Adipose tissue (tissue), 3 donors: ENCODE measurements around the gene ZMAT5. TPM values are rescaled to one million over a fixed set of nuclear protein-coding genes. Genes with fewer than 3 reads are reported as not detected.

ENCODE experiments used
- H3K27ac ChIP-seq: one replicate; pipeline ENCODE4 v1.5.1; 2013; ENCODE audit warnings: low read depth, low read length
- WGBS, 3 donors: extraction: QIAGEN DNeasy Blood & Tissue Kit; methylation state at CpG; one replicate each; pipeline ENCODE4 v1.1.7; 2013; 5-methylcytosine and 5-hydroxymethylcytosine counted together
- polyA plus RNA-seq, 3 donors: library from polyadenylated mRNA; stranded (reverse); fragments of 200-250 nt; gene quantifications; one replicate each; pipeline ENCODE4 v1.2.3, GENCODE V29; 2013
- donor health status: healthy with polysubstance abuse.
- donor health status: Bipolar disorder and iron deficiency.
- donor health status: healthy.

Gene ZMAT5
- polyA plus RNA-seq, 3 donors: 15.2 to 22.6 (median 16.4) TPM

DNA sequence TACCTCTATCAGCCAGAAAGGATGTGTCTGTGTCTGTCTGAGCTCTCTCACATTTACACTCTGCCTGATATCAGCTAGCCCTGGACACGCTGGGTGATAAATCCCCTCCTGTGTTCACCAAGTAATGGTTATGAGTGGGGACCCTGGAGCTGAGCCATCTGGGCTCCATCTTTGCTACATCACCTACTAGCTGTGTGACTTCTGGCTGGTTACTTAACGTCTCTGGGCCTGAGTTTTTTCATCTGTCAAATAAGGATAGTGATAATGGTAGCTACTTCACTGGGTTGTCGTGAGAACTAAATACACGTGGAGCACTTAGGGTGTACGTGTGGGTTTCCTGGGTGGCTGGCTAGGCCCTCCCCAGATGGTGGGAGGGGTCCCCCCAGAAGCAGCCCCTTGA lies 23.3 kb upstream of the ZMAT5 start:
- 88 to 92% (median 89%) methylated on average over 5 of the region's 5 CpGs for WGBS, 3 donors
- H3K27ac ChIP-seq: no peak overlapping the region

DNA sequence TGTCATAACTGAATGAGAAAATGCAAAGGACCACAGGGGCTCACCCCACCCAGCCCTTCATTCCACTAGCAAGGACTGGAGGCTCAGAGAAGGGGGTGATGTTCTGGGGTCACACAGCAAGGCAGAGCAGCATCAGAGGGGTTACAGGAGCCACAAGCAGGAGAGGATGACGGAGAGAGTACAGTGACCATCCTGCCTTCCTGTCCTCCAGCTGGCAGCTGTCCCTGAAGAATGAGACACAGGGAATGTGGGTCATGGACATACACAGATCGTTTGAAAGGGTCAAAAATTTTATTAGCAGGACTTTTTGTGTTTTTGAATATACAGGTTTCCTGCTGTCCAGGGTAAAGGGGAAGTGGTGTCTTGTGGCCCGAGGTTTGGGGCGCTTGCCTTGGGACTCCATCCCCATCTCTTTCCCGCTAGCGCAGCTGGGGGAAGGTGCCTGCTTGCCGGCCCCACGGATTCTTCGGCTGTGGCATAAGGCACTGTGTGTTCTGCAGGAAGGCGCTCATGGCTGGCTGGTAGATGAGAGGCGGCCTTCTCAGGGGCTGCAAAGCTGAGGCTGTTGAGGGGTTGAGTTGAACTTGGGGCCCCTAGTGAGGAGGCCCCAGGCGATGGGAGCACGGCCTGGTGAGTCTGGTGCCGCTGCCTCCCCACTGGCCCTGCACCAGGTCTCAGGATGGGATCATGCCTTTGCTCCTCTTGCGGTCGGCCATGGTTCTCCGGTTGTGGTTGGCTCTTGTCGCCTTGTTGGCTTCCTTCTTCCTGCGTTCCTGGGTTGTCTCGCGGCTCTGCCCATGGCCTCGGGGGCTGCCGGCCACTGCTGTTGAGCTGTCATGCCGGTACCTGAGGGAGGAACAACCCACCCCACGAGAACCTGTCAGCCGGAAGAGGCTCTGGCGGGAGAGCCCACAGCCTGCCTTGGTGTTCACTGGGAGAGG lies 21.8 kb upstream of the ZMAT5 start:
- WGBS, 3 donors: 84 to 91% (median 85%) methylated on average over 26 to 27 of the region's 27 CpGs
- H3K27ac ChIP-seq: no peak overlapping the region

DNA sequence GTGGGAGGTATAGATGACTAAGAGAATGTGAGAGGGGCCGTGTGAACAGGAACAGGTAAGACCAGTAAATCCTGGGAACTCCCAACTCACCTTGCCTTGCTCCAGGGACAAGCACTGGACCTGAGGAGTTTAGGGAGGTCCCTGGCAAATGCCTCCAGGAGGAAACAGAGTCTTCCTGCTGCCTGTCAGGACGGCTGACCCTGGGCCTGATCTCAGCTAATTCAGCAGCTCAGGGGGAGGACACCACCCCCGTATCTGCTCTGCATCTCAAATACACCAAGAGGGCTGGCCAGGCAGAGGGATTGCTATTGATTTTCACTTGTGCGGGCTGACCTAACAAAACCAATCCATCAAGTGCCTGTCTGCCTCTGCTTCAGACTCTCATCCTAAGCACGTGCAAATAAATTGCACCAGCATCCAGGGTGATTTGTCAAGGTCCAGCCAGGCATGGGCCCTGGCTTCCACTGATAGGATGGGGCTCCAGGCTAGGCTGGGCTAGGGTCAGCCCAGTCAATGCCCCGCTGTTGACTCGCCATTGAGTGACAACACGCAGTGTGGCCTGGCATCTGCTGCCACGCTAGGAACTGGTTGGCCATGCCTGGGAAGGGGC lies 20.7 kb upstream of the ZMAT5 start:
- 44 to 76% (median 75%) methylated on average over 9 of the region's 9 CpGs for WGBS, 3 donors
- H3K27ac ChIP-seq: no peak overlapping the region

DNA sequence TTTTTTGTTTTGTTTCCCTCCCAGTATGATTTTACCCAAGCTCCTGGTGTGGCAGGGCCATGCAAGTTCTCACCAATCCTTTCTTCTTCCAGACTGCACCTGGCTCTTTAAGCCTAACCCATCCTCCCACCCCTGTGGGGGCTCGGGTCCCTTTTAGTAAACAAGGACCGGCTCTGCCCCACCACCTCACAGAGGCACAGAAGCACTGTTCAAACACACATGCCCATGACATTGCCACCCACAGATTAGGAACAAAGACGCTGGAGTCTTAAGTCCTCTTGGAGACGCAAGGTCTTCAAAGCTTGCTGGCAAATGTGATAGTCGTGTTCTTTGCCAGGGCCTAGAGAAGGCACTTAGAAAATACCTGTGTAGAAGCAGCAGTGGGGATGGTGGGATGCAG lies 19.2 kb upstream of the ZMAT5 start:
- whole genome bisulfite sequencing, 3 donors: 19 to 81% (median 63%) methylated on average over 5 of the region's 5 CpGs
- H3K27ac ChIP-seq: no peak overlapping the region

DNA sequence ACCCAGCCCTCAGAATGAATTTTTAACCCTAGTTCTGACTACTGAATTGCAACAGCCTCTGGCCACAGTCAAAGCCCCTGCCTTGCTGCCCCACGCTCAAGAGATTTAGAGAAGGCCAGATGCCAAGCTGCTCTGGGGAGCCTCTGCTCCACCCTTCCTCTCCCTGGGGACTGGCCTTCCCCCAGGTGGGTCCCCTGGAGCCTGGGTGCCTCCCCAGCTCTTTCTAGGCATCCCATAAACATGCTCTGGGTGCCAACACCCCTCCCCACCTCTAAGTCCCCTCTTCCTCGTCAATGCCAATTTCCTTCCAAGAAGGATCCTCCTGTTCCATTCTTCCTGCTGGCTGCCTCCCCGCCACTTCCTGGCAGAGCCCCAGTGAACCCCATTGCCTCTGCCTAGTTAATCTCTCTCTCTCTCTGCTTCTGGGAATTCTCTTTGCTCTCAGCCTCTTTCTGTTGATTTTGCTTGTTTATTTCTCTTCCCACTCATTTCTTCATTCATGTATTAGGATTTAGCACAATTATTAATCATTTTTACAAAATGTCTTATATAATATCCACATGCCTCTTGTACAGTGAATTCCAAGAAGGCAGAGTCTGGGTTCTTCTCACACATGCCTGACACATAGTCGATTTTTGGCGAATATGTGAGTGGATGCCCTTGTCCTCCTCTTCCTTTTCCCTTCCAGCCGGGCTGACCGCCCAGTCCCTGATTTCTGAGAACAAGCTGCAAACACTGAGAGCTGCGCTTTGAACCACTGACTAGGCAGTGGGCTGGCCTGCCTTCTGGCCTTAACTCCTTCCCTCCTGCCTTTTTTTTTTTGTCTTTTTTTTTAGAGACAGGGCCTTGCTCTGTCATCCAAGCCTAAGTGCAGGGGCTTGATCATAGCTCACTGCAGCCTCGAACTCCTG lies 17.9 kb upstream of the ZMAT5 start:
- H3K27ac ChIP-seq: no peak overlapping the region
- WGBS, 3 donors: 20 to 47% (median 33%) methylated on average over 9 of the region's 9 CpGs

DNA sequence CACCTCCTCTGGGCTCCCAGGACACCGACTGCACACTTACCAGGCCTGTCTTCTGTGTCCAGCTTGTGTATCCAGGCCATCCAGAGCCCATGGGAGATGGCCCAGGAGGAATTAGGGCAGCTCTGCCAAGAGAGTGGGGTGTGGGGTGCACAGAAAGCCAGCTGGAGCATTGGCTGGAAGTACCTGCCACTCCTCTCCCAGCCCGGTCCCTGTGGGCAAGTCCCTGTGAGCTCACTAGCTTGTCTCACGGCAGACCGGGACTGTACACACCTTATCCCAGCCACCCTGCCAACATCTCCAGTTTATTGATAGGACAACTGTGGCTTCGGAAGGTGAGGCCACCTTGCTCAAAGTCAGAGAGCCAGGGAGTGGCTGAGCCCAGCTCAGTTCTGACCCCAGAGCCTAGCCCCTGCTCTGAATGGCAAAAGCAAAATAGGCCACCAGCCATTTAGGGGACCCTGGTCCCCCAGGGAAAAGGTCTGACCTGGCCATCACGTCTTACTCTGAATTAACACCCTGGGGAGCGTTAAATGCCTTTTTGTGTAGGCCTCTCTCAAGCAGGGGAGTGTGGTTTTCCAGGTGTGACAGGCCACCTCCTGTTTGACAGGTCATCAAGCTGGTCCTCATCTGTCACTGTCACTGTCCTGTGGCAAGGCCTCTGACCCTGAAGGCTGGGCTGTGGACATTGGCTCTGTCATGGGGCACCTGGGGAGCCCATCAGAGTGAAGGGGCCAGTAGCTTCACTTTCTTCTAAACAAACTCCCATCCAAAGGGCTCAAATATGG lies 15.4 kb upstream of the ZMAT5 start:
- 31 to 64% (median 62%) methylated on average over 7 of the region's 7 CpGs for WGBS, 3 donors
- no peak overlapping the region for H3K27ac ChIP-seq

DNA sequence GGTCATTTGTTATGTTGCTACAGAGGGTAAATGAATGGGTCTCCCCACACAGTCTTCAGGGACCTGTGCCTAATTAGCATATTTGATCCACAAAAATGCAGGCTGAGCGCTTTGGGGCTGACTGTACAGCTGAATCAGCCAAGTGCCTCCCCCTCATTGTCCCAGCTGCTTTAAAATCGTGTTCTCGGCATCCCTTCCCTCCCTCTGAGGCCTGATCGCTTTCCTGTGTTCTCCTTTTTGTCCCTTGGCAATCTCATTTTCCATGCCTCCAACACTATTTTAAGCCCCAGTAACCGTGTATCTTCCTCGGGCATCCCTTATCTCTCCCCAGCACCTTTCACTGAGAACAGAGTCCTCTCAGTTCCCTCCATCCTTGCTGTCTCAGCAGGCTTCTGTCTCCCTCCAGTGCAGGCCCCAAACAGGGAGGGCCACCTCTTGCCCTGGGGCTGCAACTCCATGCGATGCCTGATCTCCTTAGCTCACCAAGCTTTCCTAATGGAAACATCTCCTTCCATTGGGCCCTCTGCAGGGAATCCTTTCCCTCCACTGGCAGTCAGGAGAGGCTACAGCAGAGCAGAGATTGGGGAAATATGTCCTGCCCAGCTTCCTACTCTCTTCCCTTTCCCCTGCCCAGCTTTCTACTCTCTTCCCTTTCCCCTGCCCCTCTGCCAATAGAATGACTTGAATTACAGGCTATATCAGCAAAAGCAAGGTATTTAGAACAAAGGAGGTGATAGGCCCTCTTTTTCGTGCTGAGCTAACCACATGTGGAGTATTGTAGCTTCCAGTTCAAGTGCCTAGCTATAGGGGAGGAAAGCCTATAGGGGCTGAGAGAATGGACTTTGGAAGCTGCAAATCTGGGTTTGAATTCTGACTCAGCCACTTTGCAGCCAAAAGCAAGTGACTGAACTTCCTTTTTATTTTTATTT lies 14.2 kb upstream of the ZMAT5 start:
- H3K27ac ChIP-seq: no peak overlapping the region
- 44 to 59% (median 47%) methylated on average over 8 of the region's 8 CpGs for WGBS, 3 donors

DNA sequence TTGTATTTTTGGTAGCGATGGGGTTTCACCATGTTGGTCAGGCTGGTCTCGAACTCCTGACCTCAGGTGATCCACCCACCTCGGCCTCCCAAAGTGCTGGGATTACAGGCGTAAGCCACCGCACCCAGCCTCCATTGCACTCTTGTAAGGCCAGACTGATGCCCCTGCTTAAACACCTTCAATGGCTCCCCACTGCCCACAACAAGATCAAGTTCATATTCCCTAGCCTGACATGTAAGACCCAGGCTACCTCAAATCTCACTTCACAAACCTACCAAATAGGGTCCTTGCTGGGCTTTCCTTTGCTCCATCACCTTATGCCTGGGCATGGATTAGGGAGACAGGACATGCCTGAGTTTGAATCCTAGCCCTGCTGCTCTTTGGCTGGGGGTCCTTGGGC lies 13.4 kb upstream of the ZMAT5 start:
- H3K27ac ChIP-seq: no peak overlapping the region
- 93 to 98% (median 97%) methylated on average over 5 of the region's 5 CpGs for WGBS, 3 donors

DNA sequence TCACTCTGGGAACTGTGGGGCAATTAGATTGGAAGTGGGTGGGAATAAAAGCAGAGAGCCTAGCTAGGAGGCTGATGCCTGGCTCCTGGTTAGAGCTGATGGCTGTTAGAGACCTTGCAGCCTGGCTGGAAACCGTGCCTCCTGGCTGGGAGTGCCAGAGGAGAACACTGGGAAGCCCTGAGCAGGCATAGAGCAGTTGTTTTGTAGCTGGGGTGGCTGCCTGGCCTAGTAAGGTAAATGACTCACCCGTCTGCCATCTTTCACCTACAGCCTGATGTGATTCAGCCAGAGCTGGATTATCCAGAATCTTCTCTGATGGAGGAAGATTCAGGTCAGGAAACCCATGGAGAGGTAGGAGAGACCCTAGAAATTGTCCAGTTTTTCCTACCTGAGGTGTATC lies 6.4 kb upstream of the ZMAT5 start:
- WGBS, 3 donors: 71 to 86% (median 80%) methylated on average over 2 of the region's 2 CpGs
- H3K27ac ChIP-seq: no peak overlapping the region

DNA sequence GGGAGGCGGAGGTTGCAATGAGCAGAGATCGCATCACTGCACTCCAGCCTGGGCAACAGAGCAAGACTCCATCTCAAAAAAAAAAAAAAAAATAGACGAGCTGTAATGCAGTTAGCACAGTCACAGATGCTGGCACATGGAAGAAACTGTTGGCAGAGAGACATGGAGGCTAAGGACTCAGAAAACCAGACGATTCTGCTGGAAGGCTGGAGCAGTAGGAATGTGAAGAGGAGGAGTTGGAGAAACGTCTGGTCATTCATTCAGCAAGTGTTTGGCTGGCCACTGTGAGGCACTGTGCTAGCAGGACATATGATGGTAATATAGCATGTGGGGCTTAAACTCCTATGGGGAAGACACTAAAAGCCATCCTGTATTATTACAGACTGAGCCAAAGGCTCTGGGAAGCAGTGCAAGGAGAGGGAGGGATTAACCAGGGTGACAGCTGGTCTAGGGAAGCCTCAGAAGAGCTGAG lies 5.4 kb upstream of the ZMAT5 start:
- no peak overlapping the region for H3K27ac ChIP-seq
- 45 to 58% (median 50%) methylated on average over 5 of the region's 5 CpGs for WGBS, 3 donors

DNA sequence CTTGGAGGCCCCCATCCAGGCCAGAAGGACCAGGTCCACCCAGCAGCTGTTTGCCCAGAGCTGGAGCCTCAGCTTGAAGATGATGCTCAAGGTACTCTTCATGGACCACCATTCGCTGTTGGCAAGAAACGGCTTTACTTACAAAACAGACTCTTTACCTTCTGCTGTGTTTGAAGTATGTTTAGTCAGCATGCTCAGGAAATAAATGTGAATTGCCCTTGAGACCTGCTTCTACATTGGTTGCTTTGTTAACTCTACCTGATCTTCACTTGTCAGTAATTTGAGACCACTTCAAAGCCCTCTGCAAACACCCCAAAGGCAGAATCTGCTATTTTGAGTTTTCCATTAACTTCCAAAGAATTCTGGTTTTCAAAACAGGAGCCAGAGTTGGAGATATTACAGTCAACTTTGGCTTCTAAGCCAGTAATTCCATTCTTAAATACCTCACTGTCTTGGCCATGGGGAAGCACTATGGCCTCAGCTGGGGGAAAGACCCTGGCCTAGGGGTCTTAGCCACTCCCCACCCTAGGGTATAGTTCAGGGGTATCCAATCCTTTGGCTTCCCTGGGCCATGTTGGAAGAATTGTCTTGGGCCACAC lies 3.0 kb upstream of the ZMAT5 start:
- H3K27ac ChIP-seq: no peak overlapping the region
- 69 to 94% (median 93%) methylated on average over 2 of the region's 2 CpGs for WGBS, 3 donors

DNA sequence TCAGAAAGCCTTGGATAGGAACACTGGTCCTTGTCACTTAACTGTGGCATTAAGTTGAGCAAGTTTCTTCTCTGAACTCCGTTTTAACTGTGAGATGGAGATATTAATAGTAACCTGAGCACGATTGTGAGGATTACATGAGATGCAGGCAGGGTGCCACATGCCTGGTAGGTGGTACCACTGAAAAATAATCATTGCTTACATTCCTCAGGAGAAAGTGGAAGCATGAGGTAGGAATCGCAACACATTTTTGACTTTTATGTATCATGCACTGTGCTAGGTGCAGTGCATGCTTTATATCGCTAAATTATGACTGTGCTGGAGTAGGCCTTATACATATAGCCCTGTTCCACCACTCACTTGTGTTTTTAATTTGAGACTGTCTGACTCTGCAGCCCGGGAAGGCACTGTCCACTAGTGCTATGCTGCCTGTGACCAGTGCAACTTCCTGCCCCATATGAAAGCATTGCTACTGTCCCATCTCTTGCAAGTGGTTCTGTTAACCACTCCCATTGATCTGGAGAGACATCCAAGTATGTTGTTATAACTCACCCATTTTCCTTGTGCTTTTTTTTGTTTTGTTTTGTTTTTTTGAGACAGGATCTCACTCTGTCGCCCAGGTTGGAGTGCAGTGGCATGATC lies 1.4 kb upstream of the ZMAT5 start:
- 35 to 49% (median 46%) methylated on average over 6 of the region's 6 CpGs for WGBS, 3 donors
- H3K27ac ChIP-seq: no peak overlapping the region

DNA sequence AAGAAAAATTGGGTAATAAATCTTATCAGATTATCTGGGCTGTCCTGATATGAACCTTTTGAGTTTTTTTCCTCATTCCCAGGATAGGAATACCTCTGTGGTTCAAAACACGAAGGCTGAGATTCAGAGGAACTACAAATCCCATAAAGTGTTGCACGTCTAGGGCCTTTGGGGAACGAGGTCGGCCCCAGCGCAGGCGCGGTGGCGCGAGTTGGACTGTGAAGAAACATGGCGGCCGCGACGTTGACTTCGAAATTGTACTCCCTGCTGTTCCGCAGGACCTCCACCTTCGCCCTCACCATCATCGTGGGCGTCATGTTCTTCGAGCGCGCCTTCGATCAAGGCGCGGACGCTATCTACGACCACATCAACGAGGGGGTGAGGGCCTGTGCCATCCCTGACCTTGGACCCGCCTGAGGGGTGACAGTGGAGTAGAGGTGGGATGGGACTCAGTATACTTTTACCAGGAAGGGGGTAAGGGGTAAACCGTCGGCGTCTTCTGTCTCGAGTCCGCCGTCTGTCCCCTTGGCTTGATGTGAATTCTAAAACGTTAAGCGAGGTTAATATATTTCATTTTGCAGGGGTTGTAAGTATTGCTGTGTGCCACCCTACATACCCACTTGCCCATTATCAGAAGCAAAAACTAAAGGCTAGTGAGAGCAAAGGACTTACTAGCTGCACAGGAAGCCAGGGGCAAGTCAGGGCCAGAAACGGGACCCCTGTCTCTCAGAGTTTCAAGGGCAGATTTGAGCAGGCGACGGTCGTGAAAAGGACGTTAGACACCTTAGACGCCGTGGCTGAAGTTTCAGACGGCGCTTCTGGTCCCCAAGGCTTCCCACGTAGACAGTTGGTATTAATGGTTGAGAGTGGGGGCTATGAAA lies 604 bp upstream of the ZMAT5 start, which contains the start of gene UQCR10:
Gene UQCR10, plus strand, starts transcription at position 199 of the 881 bp plus-strand sequence. Its CDS starts 30 bp downstream, at position 229.
- no peak within 1 kb of the TSS for H3K27ac ChIP-seq
- 0 to 11% (median 0%) methylated on average over 46 of the region's 46 CpGs for WGBS, 3 donors

DNA sequence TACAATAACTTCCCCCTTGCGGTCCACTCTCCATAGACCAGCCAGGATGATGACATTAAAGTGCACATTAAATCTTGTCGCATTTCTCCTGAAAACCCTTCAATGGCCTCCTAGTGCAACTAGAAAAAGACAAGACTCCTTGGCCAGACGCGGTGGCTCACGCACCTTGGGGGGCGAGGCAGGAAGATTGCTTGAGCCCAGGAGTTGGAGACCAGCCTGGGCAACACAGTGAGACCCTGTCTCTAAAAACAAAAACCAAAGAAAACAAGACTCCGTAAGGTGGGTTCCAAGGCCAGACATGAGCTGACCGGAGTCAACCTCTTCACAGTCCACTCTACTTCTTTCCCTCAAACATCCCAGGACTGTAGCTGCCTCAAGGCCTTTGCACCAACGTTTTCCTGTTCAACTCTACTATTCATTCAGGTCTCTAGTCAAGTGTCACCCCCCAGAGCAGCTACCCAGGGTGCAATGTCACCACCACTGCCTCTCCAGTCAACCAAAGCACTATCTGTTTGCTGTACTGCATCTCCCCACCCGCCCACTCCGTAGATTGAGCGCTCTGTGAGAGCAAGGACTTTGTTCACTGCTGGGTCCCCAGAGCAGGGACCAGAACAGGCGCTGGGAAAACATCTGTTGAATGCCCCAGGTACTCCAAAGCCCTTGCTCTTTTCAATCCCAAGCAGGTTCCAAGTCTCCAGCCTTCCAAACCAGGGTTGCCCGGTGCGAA lies 739 bp downstream of the ZMAT5 start:
- H3K27ac ChIP-seq: no peak overlapping the region
- WGBS, 3 donors: 49 to 57% (median 55%) methylated on average over 15 of the region's 15 CpGs

DNA sequence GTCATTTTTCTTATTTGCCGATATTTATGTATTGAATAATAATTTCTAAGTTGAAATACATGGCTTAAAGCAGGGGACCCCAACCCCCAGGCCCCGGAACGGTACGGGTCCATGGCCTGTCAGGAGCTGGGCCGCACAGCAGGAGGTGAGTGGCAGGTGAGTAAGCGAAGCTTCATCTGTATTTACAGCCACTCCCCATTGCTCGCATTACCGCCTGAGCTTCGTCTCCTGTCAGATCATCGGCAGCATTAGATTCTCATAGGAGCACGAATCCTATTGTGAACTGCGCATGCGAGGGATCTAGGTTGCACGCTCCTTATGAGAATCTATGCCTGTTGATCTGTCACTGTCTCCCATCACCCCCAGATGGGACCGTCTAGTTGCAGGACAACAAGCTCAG lies 4.5 kb downstream of the ZMAT5 start:
- H3K27ac ChIP-seq: no peak overlapping the region
- WGBS, 3 donors: 80 to 85% (median 83%) methylated on average over 15 of the region's 15 CpGs
